K562 (cell line): ENCODE measurements around the gene GET3. TPM values are rescaled to one million over a fixed set of nuclear protein-coding genes. Genes with fewer than 3 reads are reported as not detected.

Experiments used
- ARHGAP35 ChIP-seq: fragments of 450-650 bp; IDR thresholded peaks from 2 replicates; pipeline ENCODE4 v1.6.1; 2018; ENCODE audit not compliant: partially characterized antibody
- CBX5 ChIP-seq: IDR thresholded peaks from 2 replicates; pipeline ENCODE4 v1.6.1; 2014; ENCODE audit warnings: low read depth, borderline replicate concordance
- CUX1 ChIP-seq: fragments of 200-800 bp; sonication (Bioruptor generic); IDR thresholded peaks from 2 replicates; pipeline ENCODE4 v1.6.1; 2016; ENCODE audit warnings: missing genetic modification characterization, missing compliant biosample characterization
- DPF2 ChIP-seq: fragments of 450-650 bp; IDR thresholded peaks from 2 replicates; pipeline ENCODE4 v1.6.1; 2016
- EHMT2 ChIP-seq: fragments of 450-650 bp; IDR thresholded peaks from 2 replicates; pipeline ENCODE4 v1.6.1; 2018; ENCODE audit warnings: antibody characterized with exemption
- ELK1 ChIP-seq: sonication (generic); formaldehyde crosslinking; IDR thresholded peaks from 2 replicates; pipeline ENCODE4 v1.8.1; 2022; ENCODE audit warnings: missing genetic modification reagents
- ETV6 ChIP-seq, 3 experiments: fragments of 150-350 bp in 1 of 3; sonication (generic) in 1 of 3; formaldehyde crosslinking in 1 of 3; IDR thresholded peaks; 2 replicates each; pipeline versions ENCODE4 v1.6.1 to v1.8.0; 2014 to 2022; ENCODE audit warnings: borderline replicate concordance in 2 of 3, low read depth in 2 of 3, antibody characterized with exemption in 1 of 3, low read length in 1 of 3, mild to moderate bottlenecking in 1 of 3, missing genetic modification reagents in 1 of 3
- HEY1 ChIP-seq: fragments of 250-450 bp; sonication (Bioruptor Pico); IDR thresholded peaks from 2 replicates; pipeline ENCODE4 v1.5.0; 2020; ENCODE audit warnings: mild to moderate bottlenecking, moderate library complexity, borderline replicate concordance
- HLTF ChIP-seq: fragments of 450-650 bp; IDR thresholded peaks from 2 replicates; pipeline ENCODE4 v1.6.1; 2016
- MTA1 ChIP-seq: fragments of 450-650 bp; IDR thresholded peaks from 2 replicates; pipeline ENCODE4 v1.6.1; 2017; ENCODE audit warnings: borderline replicate concordance
- NCOA2 ChIP-seq, 2 experiments: fragments of 450-650 bp; IDR thresholded peaks; 2 replicates each; pipeline ENCODE4 v1.6.1; 2018; ENCODE audit warnings: mild to moderate bottlenecking in 2 of 2, moderate library complexity in 1 of 2; ENCODE audit not compliant: partially characterized antibody in 2 of 2
- NONO ChIP-seq, 2 experiments: fragments of 200-400 bp in 1 of 2; fragments of 450-650 bp in 1 of 2; formaldehyde crosslinking in 1 of 2; IDR thresholded peaks; 2 replicates each; pipeline ENCODE4 v1.6.1; 2017; ENCODE audit warnings: low read depth in 2 of 2, mild to moderate bottlenecking in 2 of 2, moderate library complexity in 2 of 2, low read length in 1 of 2
- PHB2 ChIP-seq: fragments of 450-650 bp; IDR thresholded peaks from 2 replicates; pipeline ENCODE4 v1.6.1; 2017; ENCODE audit warnings: low read depth
- PHTF2 ChIP-seq: fragments of 250-450 bp; sonication (Bioruptor Pico); IDR thresholded peaks from 2 replicates; pipeline ENCODE4 v1.5.0; 2021; ENCODE audit warnings: mild to moderate bottlenecking
- SAFB ChIP-seq: fragments of 200-400 bp; formaldehyde crosslinking; IDR thresholded peaks from 2 replicates; pipeline ENCODE4 v1.6.1; 2017; ENCODE audit warnings: low read depth, low read length, borderline replicate concordance
- SMC3 ChIP-seq: conservative IDR thresholded peaks from 2 replicates; pipeline ENCODE4 v1.6.1; 2011; ENCODE audit warnings: low read depth, low read length, improper control_type of control experiment; ENCODE audit not compliant: insufficient read depth
- SOX6 ChIP-seq: fragments of 450-650 bp; IDR thresholded peaks from 2 replicates; pipeline ENCODE4 v1.6.1; 2014; ENCODE audit warnings: mild to moderate bottlenecking
- XRCC4 ChIP-seq: IDR thresholded peaks from one replicate; pipeline ENCODE4 v1.6.1; 2011; ENCODE audit not compliant: insufficient read depth, insufficient read length; ENCODE audit errors: extremely low read depth
- ZFP36 ChIP-seq: fragments of 150-350 bp; IDR thresholded peaks from 2 replicates; pipeline ENCODE4 v1.6.1; 2018; ENCODE audit warnings: low read length, low read depth; ENCODE audit not compliant: partially characterized antibody
- ZNF253 ChIP-seq: fragments of 250-450 bp; sonication (Bioruptor Pico); conservative IDR thresholded peaks from 2 replicates; pipeline ENCODE4 v1.6.1; 2021; ENCODE audit warnings: mild to moderate bottlenecking
- ZNF589 ChIP-seq: fragments of 200-800 bp; sonication (Bioruptor generic); IDR thresholded peaks from 2 replicates; pipeline ENCODE4 v1.6.1; 2016; ENCODE audit warnings: low read depth, missing genetic modification characterization, missing compliant biosample characterization
- polyA plus RNA-seq, 8 experiments: library from polyadenylated mRNA; depleted of rRNA in 4 of 8; stranded (reverse) in 5 of 8; unstranded in 3 of 8; fragments of >200 nt; fragmentation: Nextera tagmentation in 2 of 8; fragmentation: Illumina TruSeq in 1 of 8; extraction: Ambion mirVana in 2 of 8; extraction: Trizol in 1 of 8; gene quantifications; 2 replicates each; pipeline versions ENCODE4 v1.2.1 to v1.2.3, GENCODE V29; 2011 to 2014; ENCODE audit warnings: inconsistent platforms in 1 of 8, missing spikeins in 1 of 8
- total RNA-seq, 7 experiments: library from RNA; depleted of rRNA in 6 of 7; stranded (reverse); fragments of >200 nt in 6 of 7; fragmentation: Illumina TruSeq in 2 of 7; extraction: Trizol in 2 of 7; gene quantifications; 2 replicates each; pipeline versions ENCODE4 v1.2.1 to v1.2.3, GENCODE V29; 2011 to 2021; ENCODE audit warnings: low replicate concordance in 1 of 7
- TF ChIP-seq, protein P1 (sequence below): fragments of 250-450 bp; sonication (Bioruptor Pico); IDR thresholded peaks from 2 replicates; pipeline ENCODE4 v1.8.0; 2022; ENCODE audit warnings: inconsistent platforms

GET3 gene
- total and polyA plus RNA-seq, 9 of the 15 experiments (the other 6 are each of a cell fraction or from before 2014, with no cell fraction given): 8.3 to 83.5 (median 51.8) TPM

DNA sequence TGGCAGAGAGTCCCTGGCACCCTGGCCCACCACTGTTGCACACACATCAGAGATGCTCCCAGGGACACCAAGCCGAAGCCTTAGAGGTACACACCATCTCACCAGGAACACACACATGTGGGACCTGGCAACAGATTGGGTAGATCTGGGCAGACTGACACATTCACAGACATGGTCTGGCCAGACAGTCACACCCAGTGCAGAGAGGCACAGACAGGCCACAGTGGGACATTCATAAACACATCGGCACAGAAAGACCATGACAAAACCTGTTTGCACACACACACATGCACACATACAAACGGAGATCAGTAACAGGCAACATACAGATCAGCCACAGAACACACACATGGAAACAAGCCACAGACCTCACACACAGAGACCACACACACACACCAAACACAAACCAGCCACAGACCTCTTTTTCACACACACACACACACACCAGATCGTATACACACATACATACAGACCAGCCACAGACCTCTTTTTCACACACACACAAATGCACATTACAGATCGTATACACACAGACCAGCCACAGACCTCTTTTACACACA is 47.7 kb downstream of the GET3 start (continued):
- TF ChIP-seq NONO (IDR thresholded peaks at IDR 0.05; ENCODE audit: low read depth in 2 of 2, low read length in 1 of 2) (no peak), CBX5 (no peak), ELK1 (CRISPR knock-in tag) (no peak), PHTF2 (CRISPR knock-in tag) (no peak), ZFP36 (no peak), SAFB (no peak), HLTF (peak; percentile 75; the same call in 1 of the 2 replicates), CUX1 (CRISPR knock-in tag) (no peak), DPF2 (peak; percentile 12; the same call in 1 of the 2 replicates), ZNF253 (CRISPR knock-in tag) (no peak), MTA1 (no peak), NCOA2 (IDR thresholded peaks at IDR 0.05; ENCODE audit: partially characterized antibody in 2 of 2) (no peak), ARHGAP35 (peak; percentile 5), PHB2 (0 out of 2 replicates have a peak, but pooled peaks have one; percentile 8), ZNF589 (CRISPR knock-in tag) (no peak), HEY1 (no peak), SMC3 (no peak), ETV6 (IDR thresholded peaks at IDR 0.05; ENCODE audit: borderline replicate concordance in 1 of 2, low read depth in 2 of 2, low read length in 1 of 2) (no peak), ETV6 (CRISPR knock-in tag; IDR thresholded peaks at IDR 0.05; ENCODE audit: borderline replicate concordance) (no peak), SOX6 (no peak), XRCC4 (no peak), EHMT2 (no peak)
- TF ChIP-seq, protein P1, sequence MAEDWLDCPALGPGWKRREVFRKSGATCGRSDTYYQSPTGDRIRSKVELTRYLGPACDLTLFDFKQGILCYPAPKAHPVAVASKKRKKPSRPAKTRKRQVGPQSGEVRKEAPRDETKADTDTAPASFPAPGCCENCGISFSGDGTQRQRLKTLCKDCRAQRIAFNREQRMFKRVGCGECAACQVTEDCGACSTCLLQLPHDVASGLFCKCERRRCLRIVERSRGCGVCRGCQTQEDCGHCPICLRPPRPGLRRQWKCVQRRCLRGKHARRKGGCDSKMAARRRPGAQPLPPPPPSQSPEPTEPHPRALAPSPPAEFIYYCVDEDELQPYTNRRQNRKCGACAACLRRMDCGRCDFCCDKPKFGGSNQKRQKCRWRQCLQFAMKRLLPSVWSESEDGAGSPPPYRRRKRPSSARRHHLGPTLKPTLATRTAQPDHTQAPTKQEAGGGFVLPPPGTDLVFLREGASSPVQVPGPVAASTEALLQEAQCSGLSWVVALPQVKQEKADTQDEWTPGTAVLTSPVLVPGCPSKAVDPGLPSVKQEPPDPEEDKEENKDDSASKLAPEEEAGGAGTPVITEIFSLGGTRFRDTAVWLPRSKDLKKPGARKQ (CRISPR knock-in tag): no peak
